Coronary artery (tissue), 2 donors: ENCODE results near the gene BHLHE23.

Experiments
- DNase-seq: peaks from one replicate; pipeline ENCODE4 v3.0.0-alpha.2; 2017; ENCODE audit warnings: low spot score
- H3K27ac ChIP-seq, 2 donors: fragments of 200-600 bp; sonication (generic); one replicate each; pipeline ENCODE4 v1.5.1; 2016 to 2019
- H3K4me3 ChIP-seq: fragments of 200-600 bp; sonication (generic); 2 replicates; pipeline ENCODE4 v1.5.1; 2016; ENCODE audit warnings: mild to moderate bottlenecking, moderate library complexity
- TF ChIP-seq, protein P1 (sequence below): fragments of 200-600 bp; sonication (generic); IDR thresholded peaks from one replicate; pipeline ENCODE4 v1.5.1; 2019; ENCODE audit warnings: antibody characterized with exemption

BHLHE23 gene

DNA sequence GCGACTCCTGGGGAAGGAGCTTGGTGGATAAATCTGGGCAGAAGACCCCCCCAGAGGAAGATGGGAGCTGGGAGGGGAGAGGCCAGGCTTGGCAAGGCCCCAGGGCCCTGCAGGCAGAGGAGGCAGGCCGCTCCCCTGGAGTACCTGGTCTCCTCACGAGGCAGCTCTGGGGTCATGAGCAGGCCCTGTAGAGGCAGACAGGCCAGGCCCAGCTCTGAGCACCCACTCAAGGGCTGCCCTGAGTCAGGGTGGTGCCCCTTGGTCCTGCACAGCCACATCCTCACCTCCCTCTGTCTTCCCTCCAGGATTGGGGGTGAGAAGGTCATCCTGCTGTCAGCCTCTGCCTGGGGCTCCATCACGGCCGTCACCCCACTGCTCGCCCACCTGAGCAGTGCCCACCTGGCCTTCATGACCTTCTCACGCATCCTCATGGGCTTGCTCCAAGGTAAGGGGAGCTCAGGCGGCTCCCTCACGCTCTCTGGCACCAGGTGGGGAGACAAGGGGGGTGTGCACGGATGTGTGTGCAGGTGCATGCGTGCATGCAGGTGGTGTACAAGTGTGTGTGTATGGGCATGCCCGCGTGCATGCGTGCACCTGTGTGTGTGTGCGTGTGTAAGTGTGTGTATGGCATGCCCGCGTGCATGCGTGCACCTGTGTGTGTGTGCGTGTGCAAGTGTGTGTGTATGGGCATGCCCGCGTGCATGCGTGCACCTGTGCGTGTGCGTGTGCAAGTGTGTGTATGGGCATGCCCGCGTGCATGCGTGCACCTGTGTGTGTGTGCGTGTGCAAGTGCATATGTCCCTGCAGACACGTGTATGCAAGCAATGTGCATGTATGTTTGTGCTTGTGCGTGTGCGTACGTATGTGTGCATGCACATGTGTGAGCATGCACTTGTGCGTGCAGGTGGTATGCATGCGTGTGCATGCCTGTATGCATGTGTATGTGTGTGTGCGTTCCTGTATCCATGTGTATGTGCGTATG is 49.3 kb downstream of the BHLHE23 start:
- TF ChIP-seq, protein P1, sequence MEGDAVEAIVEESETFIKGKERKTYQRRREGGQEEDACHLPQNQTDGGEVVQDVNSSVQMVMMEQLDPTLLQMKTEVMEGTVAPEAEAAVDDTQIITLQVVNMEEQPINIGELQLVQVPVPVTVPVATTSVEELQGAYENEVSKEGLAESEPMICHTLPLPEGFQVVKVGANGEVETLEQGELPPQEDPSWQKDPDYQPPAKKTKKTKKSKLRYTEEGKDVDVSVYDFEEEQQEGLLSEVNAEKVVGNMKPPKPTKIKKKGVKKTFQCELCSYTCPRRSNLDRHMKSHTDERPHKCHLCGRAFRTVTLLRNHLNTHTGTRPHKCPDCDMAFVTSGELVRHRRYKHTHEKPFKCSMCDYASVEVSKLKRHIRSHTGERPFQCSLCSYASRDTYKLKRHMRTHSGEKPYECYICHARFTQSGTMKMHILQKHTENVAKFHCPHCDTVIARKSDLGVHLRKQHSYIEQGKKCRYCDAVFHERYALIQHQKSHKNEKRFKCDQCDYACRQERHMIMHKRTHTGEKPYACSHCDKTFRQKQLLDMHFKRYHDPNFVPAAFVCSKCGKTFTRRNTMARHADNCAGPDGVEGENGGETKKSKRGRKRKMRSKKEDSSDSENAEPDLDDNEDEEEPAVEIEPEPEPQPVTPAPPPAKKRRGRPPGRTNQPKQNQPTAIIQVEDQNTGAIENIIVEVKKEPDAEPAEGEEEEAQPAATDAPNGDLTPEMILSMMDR: no peak
- Histone ChIP-seq H3K27ac (no peak overlapping the region), H3K4me3 (no peak overlapping the region)
- DNase-seq: no peak

GRCh38 chr20:62956387-62957135 is 50.2 kb downstream of the BHLHE23 start:
- TF ChIP-seq, protein P1: no peak
- no peak overlapping the region for H3K4me3 ChIP-seq
- no peak overlapping the region for H3K27ac ChIP-seq
- DNase-seq: no peak
